NOMO-1 treated with DMSO at 0.1 percent for 48 hours (cell line): ENCODE data around the gene TRAPPC13.

Source experiments
- DNase-seq: peaks from one replicate; lab custom pipeline; 2025; ENCODE audit not compliant: unreplicated experiment; lab: John Stamatoyannopoulos, UW

TRAPPC13 gene

GRCh38 chr5:65676056-65676455, 51.2 kb downstream of the TRAPPC13 start:
- DNase-seq: peak; percentile 31

GRCh38 chr5:65682148-65682547, 57.3 kb downstream of the TRAPPC13 start:
- DNase-seq: no peak

DNA sequence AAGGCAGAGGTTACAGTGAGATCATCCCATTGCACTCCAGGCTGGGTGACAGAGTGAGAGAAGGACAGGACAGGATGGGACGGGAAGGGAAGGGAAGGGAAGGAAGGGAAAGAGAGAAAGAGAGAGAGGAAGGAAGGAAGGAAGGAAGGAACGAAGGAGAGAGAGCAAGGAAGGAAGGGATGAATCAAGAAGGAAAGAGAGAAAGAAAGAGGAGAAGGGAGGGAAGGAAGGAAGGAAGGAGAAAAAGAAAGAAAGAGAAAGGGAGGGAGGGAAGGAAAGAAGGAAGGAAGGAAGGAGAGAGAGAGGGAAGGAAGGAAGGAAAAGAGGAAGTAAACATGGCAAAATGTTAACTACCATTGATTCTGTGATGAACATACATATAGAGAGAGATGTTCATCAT, 68.3 kb downstream of the TRAPPC13 start:
- no peak for DNase-seq

DNA sequence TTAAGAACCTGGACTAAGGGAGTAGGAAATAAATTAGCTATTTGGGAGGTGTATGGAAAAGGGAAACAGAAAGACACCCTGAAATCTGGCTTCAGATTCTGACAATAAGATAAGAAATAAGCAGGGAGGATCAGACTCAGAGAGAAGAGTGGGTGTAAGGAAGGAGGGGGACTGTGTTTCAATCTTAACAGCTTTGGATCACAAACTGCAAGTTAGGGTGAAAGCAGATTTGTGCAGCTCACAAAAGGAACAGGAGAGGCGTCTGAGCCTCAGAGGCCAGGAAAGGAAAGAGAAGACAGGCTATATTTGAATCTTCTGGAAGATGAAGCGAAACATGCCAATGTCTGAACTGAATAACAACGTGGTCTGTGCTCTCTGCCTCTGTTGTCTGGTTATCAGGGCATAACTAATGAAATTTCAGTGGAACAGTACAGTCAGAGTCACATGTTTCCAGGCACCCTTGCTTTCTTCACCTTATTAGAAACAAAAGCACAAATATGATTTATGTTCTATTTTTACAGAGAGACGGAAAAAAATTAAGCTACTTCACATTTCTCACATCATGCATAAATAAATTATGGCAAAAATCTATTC, 70.4 kb downstream of the TRAPPC13 start:
- no peak for DNase-seq

GRCh38 chr5:65695896-65696295, 71.1 kb downstream of the TRAPPC13 start:
- DNase-seq: no peak

DNA sequence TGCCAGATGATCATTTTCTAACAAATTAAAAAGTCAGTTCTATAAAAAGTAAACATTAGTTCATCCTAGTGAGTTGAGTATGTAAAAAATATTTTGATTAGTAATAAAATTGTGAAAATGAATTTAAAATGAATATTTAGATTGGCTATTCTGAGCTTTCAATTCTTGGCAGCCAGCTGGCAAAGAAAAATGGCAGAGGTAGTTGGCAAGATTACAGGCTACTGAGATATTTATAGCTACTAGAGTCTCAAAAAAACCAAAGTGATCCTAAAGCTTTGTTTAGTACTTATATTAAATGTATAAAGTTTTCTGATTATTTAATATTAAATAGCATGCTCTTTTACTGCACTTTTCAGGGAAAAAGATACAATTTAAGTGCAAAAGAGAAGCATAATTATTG, 72.1 kb downstream of the TRAPPC13 start:
- DNase-seq: no peak

DNA sequence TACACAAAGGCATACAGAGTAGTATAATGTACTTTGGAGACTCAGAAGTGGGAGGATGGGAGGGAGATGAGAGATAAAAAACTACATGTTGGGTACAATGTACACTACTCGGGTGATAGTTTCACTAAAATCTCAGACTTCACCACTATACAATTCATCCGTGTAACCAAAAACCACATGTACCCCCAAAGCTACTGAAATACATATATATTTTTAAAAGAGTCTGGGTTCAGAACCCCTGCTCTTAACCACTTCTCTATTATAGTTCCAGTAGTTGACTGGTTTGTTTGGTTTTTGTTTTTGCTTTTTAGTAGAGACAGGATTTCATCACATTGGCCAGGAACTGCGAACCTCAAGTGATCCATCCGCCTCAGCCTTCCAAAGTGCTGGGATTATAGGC, 74.5 kb downstream of the TRAPPC13 start:
- no peak for DNase-seq

DNA sequence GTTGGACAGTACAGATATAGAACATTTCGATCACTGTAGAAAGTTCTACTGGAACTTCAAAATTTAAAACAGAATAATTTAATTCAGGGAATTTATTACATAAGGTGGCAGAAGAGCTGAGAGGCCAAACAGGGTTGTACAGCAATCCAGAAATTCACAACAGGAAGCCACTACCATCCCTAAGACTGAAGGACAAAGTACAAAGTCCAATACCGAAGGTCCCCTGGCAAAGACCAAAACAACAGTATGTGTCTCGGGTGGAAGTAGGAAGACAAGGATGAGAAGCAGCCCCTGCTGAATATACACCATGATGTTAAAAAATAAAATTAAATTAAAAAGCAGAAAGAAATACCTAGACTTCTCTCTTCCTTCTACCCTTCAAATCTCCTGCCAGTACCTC, 77.2 kb downstream of the TRAPPC13 start:
- DNase-seq: no peak

- DNase-seq: no peak
These were observed 79.9 kb downstream of the TRAPPC13 start for GRCh38 chr5:65704621-65705239.

- DNase-seq: no peak
These were observed 82.8 kb downstream of the TRAPPC13 start for GRCh38 chr5:65707663-65708062.

GRCh38 chr5:65708145-65708544, 83.3 kb downstream of the TRAPPC13 start:
- peak; percentile 70 for DNase-seq
